ENCODE measurements around the gene PTMA.

Gene PTMA

GRCh38 chr2:231706731-231707624 lies 1.3 kb upstream of the PTMA start:
- peak overlapping the region; percentile 90 for H3K27ac ChIP-seq (ENCODE audit: poor library complexity, severe bottlenecking)
- TF ChIP-seq CTCF (IDR thresholded peaks at IDR 0.05; ENCODE audit: poor library complexity, severe bottlenecking), result peak; percentile 98
- ATAC-seq (ENCODE audit: low read depth), result peak; percentile 55

DNA sequence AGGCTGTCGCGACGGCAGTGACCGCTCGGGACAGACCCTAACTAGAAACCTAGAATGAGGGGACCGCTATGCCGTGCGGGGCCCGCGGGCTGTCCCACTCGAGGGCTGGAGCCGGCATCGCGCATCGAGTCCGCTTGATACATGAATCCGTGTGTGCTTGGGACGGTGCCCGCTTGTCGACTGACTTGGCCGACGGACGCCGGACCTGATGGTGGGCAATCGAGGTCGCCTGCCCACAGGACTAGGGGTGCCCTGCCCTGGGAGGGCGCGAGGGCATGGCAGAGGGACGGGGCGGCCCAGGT lies 749 bp upstream of the PTMA start:
- H3K4me1 ChIP-seq (ENCODE audit: insufficient read depth, poor library complexity, severe bottlenecking), result peaks cover 7% of the 10 kb centered on the region
- TF ChIP-seq CTCF (IDR thresholded peaks at IDR 0.05; ENCODE audit: poor library complexity, severe bottlenecking), result no peak
- H3K27me3 ChIP-seq (ENCODE audit: insufficient read depth, poor library complexity, severe bottlenecking), result no peaks in the 10 kb centered on the region
- no peaks in the 10 kb centered on the region for H3K9me3 ChIP-seq (ENCODE audit: severe bottlenecking)
- peak overlapping the region; percentile 49 for H3K4me3 ChIP-seq (ENCODE audit: severe bottlenecking)
- H3K27ac ChIP-seq (ENCODE audit: poor library complexity, severe bottlenecking), result peak overlapping the region; percentile 90
- no peak for ATAC-seq (ENCODE audit: low read depth)
- H3K36me3 ChIP-seq (ENCODE audit: low read depth), result peaks cover 36% of the 10 kb centered on the region
- DNase-seq (ENCODE audit: low spot score), result no peak

More at GRCh38 chr2:231706731-231707624, 1.3 kb upstream of the PTMA start:
- Histone ChIP-seq H3K36me3 (ENCODE audit: low read depth) (peaks cover 30% of the 10 kb centered on the region), H3K9me3 (ENCODE audit: severe bottlenecking) (no peaks in the 10 kb centered on the region), H3K4me1 (ENCODE audit: insufficient read depth, poor library complexity, severe bottlenecking) (peaks cover 10% of the 10 kb centered on the region), H3K27me3 (ENCODE audit: insufficient read depth, poor library complexity, severe bottlenecking) (no peaks in the 10 kb centered on the region), H3K4me3 (ENCODE audit: severe bottlenecking) (peak overlapping the region; percentile 49)
- DNase-seq (ENCODE audit: low spot score), result peak; percentile 97

DNA sequence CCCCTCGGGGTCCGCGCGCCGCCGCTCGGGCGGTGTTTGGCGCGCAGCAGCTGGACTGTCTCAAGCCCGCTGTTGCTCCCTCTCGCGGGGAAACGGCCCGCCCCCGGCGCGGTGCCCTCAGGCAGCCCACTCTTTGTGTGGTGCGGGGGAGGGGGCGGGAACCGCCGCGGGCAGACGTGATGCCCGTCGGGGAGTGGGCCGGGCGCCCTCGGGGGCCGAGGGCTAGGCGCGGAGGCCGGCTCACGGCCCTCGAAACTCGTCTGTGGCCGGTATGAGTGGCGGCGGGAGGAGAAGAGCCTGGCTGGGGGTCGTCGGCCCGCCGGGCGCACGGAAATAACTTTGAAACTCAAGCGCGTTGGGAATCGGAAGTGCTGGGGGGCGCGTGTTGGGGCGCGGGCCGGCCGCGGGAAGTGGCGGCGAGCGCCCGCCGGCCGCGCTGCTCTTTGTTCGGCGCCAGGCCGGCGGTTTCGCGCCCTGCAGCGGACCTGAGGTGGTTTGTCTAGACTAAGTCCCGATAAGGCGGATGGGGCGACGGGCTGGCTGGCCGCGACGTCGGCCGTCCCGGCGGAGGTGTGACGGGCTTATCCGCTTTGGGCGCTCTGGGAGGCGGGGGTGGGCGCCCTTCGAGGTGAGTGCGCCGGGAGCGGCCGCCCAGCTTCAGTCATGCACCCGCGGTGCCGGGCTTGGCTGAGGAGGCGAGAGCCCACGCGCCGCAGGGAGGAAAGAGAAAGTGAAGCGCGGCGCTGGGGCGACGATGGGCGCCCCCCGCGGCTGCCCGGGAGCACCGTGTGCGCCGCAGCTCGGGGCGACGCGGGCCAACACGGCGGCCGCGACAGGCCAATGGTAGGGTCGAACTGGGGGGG lies 679 bp downstream of the PTMA start:
- ATAC-seq (ENCODE audit: low read depth) (no peak), DNase-seq (ENCODE audit: low spot score) (no peak)
- TF ChIP-seq CTCF (IDR thresholded peaks at IDR 0.05; ENCODE audit: poor library complexity, severe bottlenecking), result no peak

DNA sequence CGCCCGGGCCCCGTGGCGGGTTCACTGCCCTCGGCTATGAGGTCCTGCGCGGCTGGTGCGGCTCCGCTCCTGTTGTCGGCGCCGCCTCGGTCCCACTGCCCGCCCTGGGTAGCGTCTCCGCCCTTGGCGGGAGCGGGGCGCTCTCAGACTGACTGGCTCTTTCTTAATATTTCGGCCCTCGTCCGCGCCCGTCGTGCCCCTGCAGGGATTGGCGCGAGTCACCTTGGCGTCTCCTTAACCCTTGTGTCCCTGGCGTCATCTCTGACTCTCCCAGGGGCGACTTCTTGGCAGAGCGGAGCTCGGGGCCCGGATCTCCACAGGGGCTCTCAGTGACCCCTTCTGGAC lies 1.3 kb downstream of the PTMA start:
- ATAC-seq (ENCODE audit: low read depth), result no peak
- Histone ChIP-seq H3K27ac (ENCODE audit: poor library complexity, severe bottlenecking) (peak overlapping the region; percentile 90), H3K9me3 (ENCODE audit: severe bottlenecking) (no peaks in the 10 kb centered on the region), H3K27me3 (ENCODE audit: insufficient read depth, poor library complexity, severe bottlenecking) (no peaks in the 10 kb centered on the region), H3K4me1 (ENCODE audit: insufficient read depth, poor library complexity, severe bottlenecking) (peaks cover 5% of the 10 kb centered on the region), H3K4me3 (ENCODE audit: severe bottlenecking) (peak overlapping the region; percentile 82), H3K36me3 (ENCODE audit: low read depth) (peaks cover 46% of the 10 kb centered on the region)
- no peak for DNase-seq (ENCODE audit: low spot score)
- no peak for TF ChIP-seq CTCF (IDR thresholded peaks at IDR 0.05; ENCODE audit: poor library complexity, severe bottlenecking)

More for the DNA sequence above, 679 bp downstream of the PTMA start:
- H3K4me1 ChIP-seq (ENCODE audit: insufficient read depth, poor library complexity, severe bottlenecking), result peaks cover 5% of the 10 kb centered on the region
- H3K36me3 ChIP-seq (ENCODE audit: low read depth), result peaks cover 44% of the 10 kb centered on the region
- peak overlapping the region; percentile 90 for H3K27ac ChIP-seq (ENCODE audit: poor library complexity, severe bottlenecking)
- peak overlapping the region; percentile 82 for H3K4me3 ChIP-seq (ENCODE audit: severe bottlenecking)
- H3K9me3 ChIP-seq (ENCODE audit: severe bottlenecking), result no peaks in the 10 kb centered on the region
- no peaks in the 10 kb centered on the region for H3K27me3 ChIP-seq (ENCODE audit: insufficient read depth, poor library complexity, severe bottlenecking)
